A673 (cell line): ENCODE data around the gene MYO5B.

ENCODE experiments used
- CTCF ChIP-seq: fragments of 300-800, 200-600 bp; sonication (generic); conservative IDR thresholded peaks from 2 replicates; pipeline ENCODE4 v1.5.1; 2017; ENCODE audit warnings: low read depth, mild to moderate bottlenecking, antibody characterized with exemption, low read length, moderate library complexity, mixed read lengths
- EZH2 ChIP-seq: fragments of 200-600 bp; sonication (generic); IDR thresholded peaks from 2 replicates; pipeline ENCODE4 v1.6.1; 2017; ENCODE audit warnings: borderline replicate concordance, low read depth, mild to moderate bottlenecking, mixed read lengths, antibody characterized with exemption, low read length; ENCODE audit not compliant: poor library complexity, severe bottlenecking

- TF ChIP-seq EZH2 (no peak), CTCF (no peak)
These were observed 66.3 kb downstream of the MYO5B start for GRCh38 chr18:50128506-50129271.
